ENCODE measurements around the gene LRP1.

The LRP1 gene

GRCh38 chr12:57226588-57227314, 98.5 kb downstream of the LRP1 start:
- DNase-seq, result no peak
- peaks cover 0 to 29% (median 26%) of the 10 kb centered on the region in 4 donors for H3K4me1 ChIP-seq
- peaks cover 0 to 55% of the 10 kb centered on the region in 2 donors for H3K27me3 ChIP-seq
- H3K36me3 ChIP-seq, result peaks cover 0 to 8% (median 7%) of the 10 kb centered on the region in 3 donors
- no peak overlapping the region for H3K27ac ChIP-seq
- H3K4me3 ChIP-seq, result no peak overlapping the region
- TF ChIP-seq, protein P1, sequence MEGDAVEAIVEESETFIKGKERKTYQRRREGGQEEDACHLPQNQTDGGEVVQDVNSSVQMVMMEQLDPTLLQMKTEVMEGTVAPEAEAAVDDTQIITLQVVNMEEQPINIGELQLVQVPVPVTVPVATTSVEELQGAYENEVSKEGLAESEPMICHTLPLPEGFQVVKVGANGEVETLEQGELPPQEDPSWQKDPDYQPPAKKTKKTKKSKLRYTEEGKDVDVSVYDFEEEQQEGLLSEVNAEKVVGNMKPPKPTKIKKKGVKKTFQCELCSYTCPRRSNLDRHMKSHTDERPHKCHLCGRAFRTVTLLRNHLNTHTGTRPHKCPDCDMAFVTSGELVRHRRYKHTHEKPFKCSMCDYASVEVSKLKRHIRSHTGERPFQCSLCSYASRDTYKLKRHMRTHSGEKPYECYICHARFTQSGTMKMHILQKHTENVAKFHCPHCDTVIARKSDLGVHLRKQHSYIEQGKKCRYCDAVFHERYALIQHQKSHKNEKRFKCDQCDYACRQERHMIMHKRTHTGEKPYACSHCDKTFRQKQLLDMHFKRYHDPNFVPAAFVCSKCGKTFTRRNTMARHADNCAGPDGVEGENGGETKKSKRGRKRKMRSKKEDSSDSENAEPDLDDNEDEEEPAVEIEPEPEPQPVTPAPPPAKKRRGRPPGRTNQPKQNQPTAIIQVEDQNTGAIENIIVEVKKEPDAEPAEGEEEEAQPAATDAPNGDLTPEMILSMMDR (IDR thresholded peaks at IDR 0.05), result no peak
- H3K9me3 ChIP-seq, result no peaks in the 10 kb centered on the region
- intact Hi-C loops (cut with DNase I; ENCODE audit: low total_unique reads), result no loop called here

DNA sequence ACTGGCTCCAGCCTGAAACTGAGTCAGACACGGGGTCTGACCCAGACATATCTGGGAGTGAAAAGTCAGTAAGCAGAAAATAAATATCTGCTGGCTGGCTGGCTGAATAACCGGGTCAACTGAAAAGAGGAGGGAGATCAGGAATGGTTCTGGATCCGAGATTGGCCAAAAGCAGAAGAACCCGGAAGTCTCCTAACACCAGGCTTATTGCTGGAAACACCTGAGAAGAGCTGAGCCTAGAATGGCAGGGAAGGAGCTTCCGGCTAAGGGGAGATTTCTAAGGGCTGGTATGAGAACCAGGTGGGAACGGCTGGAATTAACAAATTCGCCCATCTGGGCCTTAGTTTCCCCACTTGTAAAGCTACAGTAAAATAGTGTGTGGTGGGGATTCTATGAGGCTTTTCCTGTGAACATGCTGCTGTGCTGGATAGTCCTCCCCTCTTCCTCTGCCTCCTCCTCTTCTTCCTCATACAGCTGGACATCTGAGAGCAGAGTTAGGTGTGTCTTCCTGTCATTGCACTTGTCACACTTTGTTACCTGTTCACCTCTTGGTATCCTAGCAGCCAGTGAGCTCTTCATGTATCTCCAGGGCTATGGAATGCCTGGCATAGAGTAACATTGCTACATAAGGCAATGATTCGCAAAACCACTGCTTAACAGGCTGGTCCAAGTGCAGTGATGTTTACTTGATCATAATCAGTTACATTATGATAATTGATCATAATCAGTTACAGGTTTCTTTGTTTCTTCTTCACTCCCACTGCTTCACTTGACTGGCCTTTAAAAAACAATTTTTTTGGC, 99.2 kb downstream of the LRP1 start:
- no peaks in the 10 kb centered on the region for H3K9me3 ChIP-seq
- TF ChIP-seq, protein P1 (IDR thresholded peaks at IDR 0.05), result no peak
- no peak overlapping the region for H3K27ac ChIP-seq
- H3K4me1 ChIP-seq, result peaks cover 0 to 36% (median 31%) of the 10 kb centered on the region in 4 donors
- H3K36me3 ChIP-seq, result peaks cover 0 to 15% (median 15%) of the 10 kb centered on the region in 3 donors
- DNase-seq, result no peak
- peaks cover 0 to 47% of the 10 kb centered on the region in 2 donors for H3K27me3 ChIP-seq
- intact Hi-C loops (cut with DNase I; ENCODE audit: low total_unique reads), result no loop called here
- no peak overlapping the region for H3K4me3 ChIP-seq

DNA sequence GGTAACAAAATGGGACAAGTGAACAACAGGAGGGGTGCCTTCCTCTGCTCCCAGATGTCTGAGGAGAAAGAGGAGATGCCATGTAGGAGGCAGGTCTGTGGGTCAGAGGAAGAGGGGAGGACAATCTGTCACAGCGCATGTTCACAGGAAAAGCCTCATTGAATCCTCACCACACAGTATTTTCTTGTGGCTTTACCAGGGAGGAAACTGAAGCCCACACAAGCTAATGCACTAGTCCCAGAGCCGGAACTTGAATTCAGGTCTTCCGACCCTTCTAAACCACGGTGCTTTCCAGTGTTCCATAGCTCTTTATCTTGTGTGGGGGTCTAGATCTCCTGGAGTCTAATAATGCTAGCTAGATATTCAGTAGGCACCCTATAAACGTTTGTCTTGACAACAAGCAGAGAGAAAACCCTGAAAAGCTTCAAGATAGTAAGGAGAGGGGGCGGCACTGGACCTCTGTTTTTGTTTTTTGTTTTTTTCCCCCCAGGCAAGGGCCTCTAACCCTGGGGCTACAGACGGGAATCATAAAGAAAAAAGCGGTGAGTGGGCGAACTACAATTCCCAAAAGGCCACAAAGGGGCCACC, 100.9 kb downstream of the LRP1 start:
- Histone ChIP-seq H3K9me3 (no peaks in the 10 kb centered on the region), H3K27me3 (peaks cover 0 to 31% of the 10 kb centered on the region in 2 donors), H3K27ac (peak overlapping the region; percentile 84 to 95), H3K4me1 (peaks cover 0 to 38% (median 31%) of the 10 kb centered on the region in 4 donors), H3K4me3 (peak overlapping the region; percentile 62), H3K36me3 (peaks cover 0 to 32% (median 31%) of the 10 kb centered on the region in 3 donors)
- DNase-seq, result no peak
- intact Hi-C loops (cut with DNase I; ENCODE audit: low total_unique reads), result no loop called here
- TF ChIP-seq, protein P1 (IDR thresholded peaks at IDR 0.05), result peak; percentile 28 to 46

- TF ChIP-seq, protein P1 (IDR thresholded peaks at IDR 0.05), result no peak
- Histone ChIP-seq H3K27me3 (peaks cover 0 to 25% of the 10 kb centered on the region in 2 donors), H3K4me1 (peaks cover 0 to 43% (median 33%) of the 10 kb centered on the region in 4 donors), H3K27ac (peak within 1 kb of the TSS; percentile 84 to 95), H3K9me3 (no peaks in the 10 kb centered on the region), H3K4me3 (peak within 1 kb of the TSS; percentile 62), H3K36me3 (peaks cover 0 to 38% (median 35%) of the 10 kb centered on the region in 3 donors)
- intact Hi-C loops (cut with DNase I; ENCODE audit: low total_unique reads), result no loop called here
- peak; percentile 92 to 96 for DNase-seq
These were observed 101.5 kb downstream of the LRP1 start, which contains the start of gene SHMT2 for GRCh38 chr12:57229634-57230380. TSS of gene SHMT2 (plus strand) at chr12:57229711. CDS start at chr12:57229779, 68 bp downstream.

All from tibial artery (tissue), 4 donors.